DMS114 treated with DMSO at 0.1 percent for 48 hours (cell line): ENCODE results near the gene SLC23A3.

Experiments
- DNase-seq: peaks from one replicate; lab custom pipeline; 2025; ENCODE audit not compliant: unreplicated experiment; lab: John Stamatoyannopoulos, UW

The SLC23A3 gene

DNA sequence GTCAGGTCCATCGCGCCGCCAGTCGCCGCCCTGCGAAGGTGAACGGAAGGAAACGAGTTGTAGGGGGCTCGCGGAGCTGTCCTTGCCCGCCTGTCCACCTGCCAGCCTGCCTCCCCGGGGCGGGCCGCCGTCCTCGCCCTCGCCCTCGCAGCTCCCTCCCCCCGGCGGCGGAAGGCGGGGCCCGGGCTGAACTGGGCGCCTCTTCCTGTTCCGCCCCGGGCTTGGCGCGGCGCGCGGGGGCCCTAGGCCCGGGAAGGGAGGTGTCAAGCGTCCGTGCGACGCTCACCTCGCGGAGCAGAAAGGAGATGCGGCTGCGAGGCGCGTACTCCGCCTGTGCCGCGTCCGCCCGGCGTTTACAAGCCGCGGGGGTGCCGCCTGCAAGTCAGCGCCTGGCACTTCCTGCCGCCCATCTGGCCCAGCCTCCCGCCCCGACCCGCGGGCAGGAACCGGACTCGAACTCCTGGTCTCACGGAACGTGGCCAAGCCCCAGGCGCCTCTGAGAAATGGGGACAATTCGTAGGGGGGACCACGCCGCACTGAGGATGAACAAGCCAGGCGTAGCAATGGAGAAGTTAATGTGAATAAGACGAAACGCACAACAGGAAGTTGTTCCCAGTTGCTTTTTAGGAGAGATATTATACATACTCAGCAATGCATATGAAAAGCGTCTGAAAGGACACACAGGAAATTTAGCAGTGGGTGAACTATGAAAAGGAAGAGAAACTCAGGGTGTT is 7.2 kb upstream of the SLC23A3 start, which contains the start of gene CNPPD1:
CNPPD1 (minus strand) TSS at position 108 of the 734 bp plus-strand sequence; CDS start at position 11, 97 bp downstream.
- DNase-seq, result peak; percentile 43

DNA sequence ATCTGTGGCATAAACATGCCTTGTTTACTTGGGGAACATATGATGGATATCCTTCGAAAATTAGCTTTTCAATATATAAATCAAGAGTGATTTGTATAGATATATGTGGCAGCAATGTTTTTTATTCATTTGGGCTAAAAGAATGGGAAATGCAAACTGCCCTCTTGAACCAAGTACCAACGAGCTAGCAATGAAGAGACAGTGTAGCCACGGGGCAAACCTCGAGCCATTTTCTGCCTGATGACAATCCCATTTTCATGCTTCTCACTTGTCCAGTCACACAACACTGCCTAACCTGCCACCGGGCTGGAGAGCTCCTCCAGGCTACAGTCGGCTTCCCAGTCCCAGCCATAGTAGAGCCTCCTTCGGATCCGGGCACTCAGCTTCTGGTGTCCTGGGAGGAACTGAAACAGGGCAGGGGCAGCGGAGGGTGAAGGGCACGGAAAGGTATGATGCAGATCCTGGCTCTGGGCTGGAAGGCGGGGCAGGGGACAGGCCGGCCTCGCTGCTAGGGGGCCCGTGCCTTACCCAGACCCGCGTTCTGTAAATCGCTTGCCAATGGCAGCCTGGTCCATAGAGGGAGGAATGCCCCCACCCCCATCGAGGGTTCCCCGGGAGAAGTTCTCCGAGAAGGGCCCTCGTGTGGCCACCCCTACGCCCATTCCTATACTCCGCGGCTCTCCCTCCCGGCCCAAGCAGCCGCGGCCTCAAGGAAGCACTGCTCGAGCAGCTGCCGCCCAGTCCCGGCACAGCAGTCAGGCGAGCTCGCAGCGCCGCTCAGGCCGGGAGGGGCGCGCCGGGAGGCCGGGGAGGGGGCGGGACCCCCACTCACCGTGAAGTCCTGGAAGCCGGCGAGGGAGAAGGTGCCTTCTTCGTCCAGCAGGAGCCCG is 6.3 kb upstream of the SLC23A3 start:
- DNase-seq, result peak; percentile 14

GRCh38 chr2:219175486-219175885 is 5.7 kb upstream of the SLC23A3 start:
- no peak for DNase-seq

DNA sequence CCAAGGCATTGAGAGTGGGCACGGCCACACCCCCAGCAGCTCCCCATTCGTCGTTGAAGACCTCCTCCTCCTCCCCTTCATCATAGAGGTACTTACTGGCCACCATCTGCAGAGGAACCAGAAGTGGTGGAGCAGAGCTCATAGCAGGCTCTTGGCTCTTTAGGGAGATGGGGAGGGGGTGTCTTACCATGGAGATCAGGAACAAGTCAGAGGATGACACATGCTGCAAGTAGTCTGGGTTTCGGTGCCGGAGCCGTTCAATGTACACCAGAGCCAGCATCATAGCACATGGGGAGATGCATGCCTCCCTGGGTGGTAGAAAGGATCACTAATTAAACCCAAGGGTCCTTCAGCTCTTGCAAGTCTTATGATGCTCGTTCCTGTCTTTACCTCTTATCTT is 5.0 kb upstream of the SLC23A3 start:
- DNase-seq, result no peak

GRCh38 chr2:219174146-219174545 is 4.3 kb upstream of the SLC23A3 start:
- no peak for DNase-seq

GRCh38 chr2:219173176-219173575 is 3.3 kb upstream of the SLC23A3 start:
- DNase-seq, result no peak

DNA sequence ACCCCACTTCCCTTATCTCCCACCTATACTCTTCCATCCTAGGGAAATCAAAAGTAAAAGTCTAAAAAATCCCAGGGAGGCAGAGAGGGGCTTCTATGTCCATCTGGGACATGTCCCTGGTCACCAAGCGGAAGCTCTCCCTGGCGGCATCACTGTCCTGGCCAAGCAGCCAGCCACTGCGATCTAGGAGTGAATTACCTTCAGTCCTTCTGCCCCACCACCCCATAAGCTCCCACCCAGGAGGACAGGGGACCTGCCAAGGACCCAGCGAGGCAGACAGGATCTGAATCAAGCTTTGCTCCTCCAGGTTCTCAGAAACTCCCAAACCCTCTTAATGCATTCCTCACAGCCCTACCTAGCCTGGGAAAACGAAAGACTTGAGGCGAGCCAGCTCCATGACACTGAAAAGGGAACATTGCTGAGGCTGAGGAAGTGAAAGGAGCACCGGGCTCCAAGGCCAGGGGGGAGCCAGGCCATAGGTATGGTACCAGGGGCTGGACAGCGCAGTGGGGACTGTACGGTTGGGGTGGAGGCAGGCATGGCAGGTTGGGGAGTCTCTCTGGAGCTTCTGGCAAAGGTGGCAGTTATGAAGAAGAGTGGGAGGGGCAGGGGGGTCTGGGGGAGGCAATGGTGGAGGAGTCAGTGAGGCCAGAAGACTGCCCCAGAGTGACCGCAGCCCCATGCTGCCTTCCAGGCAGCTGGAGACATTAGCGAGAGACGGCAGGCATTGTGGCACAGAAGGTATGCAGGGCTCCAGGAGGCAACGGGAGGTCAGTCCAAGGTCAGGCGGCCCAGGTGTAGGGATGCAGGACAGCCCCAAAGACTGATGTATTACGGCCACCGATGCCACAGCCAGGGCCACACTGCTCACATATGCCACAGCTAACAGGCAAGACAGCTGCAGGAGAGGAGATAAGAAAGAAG is 2.7 kb upstream of the SLC23A3 start:
- DNase-seq, result no peak

GRCh38 chr2:219171231-219171651 is 1.4 kb upstream of the SLC23A3 start:
- DNase-seq, result peak; percentile 14

GRCh38 chr2:219168932-219169331 is 897 bp downstream of the SLC23A3 start:
- DNase-seq, result no peak

DNA sequence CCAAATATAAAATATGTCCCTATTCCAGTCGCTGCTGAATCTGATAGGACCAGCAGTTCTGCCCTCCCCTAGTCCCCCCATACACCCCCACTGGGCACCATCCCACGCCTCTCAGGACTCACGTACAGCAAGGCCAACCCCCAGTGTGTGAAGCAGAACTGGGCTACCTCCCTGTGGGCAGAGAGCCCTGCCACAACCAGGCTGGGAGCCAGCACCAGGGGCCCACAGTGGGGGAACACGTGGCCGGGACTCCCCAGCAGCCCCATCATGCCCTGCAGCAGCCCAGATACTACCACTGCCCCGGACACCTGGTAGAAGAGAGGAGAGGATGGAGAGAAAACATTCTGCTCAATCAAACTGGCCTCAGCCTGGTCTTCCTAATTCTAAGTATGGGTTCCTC is 1.3 kb downstream of the SLC23A3 start:
- DNase-seq, result no peak

- no peak for DNase-seq
These were observed 1.8 kb downstream of the SLC23A3 start for GRCh38 chr2:219167997-219168396.

GRCh38 chr2:219165058-219165911 is 4.5 kb downstream of the SLC23A3 start:
- DNase-seq, result no peak

- no peak for DNase-seq
These were observed 6.7 kb downstream of the SLC23A3 start for GRCh38 chr2:219163156-219163555.

- no peak for DNase-seq
These were observed 8.7 kb downstream of the SLC23A3 start for GRCh38 chr2:219161097-219161496.

GRCh38 chr2:219160186-219161017 is 9.4 kb downstream of the SLC23A3 start, which contains the start of gene NHEJ1:
TSS of gene NHEJ1 (minus strand) at chr2:219160815. CDS start at chr2:219158362, 2,453 bp downstream.
- peak; percentile 87 for DNase-seq

GRCh38 chr2:219159771-219160185 is 10.1 kb downstream of the SLC23A3 start:
- DNase-seq, result peak; percentile 47

GRCh38 chr2:219158586-219158985 is 11.2 kb downstream of the SLC23A3 start:
- DNase-seq, result no peak

GRCh38 chr2:219158025-219158424 is 11.8 kb downstream of the SLC23A3 start:
- no peak for DNase-seq

DNA sequence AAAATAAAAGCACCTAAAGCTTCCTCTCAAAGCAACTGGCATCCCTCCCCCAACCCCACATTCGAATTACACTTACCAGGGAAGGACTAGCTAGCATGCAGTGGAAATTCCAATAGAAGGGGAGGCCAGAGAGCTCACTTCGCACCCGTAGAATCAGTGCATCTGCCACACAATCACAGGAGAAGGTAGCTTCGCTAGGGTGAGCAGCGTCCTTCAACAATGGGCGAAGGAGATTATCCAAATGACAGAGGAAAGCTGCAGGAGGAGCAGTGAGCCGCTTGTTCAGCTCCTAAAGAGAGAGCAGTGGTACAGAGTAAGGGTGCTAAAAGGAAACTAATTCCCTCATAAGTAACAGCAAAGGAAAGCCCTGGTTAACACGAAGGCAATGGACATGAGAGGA is 12.4 kb downstream of the SLC23A3 start:
- no peak for DNase-seq
